Central memory CD8-positive, alpha-beta T cell (primary cell): ENCODE measurements around the gene RNF186.
A peak's percentile ranks its signal among the peaks of the same experiment; 100 is the strongest.

Experiments used
- ATAC-seq: fragments of 150-1000 bp; cut with Tn5 transposase; replicated peaks from 2 replicates; pipeline ENCODE4 v1.10.0; 2022; ENCODE audit warnings: mild to moderate bottlenecking, moderate FRiP score, moderate number of reproducible peaks; ENCODE audit not compliant: poor library complexity, severe bottlenecking; ENCODE audit errors: extremely low read depth
- DNase-seq, 2 donors: peaks; one replicate each; pipeline ENCODE4 v3.0.0; 2021; ENCODE audit warnings: low spot score in 2 of 2
- H3K27ac Mint-ChIP-seq: one replicate; pipeline ENCODE4 v1.8.0; 2022; ENCODE audit warnings: low read depth, mild to moderate bottlenecking, moderate library complexity, mixed read lengths
- H3K27me3 Mint-ChIP-seq: one replicate; pipeline ENCODE4 v1.8.0; 2022; ENCODE audit warnings: mixed read lengths
- H3K36me3 Mint-ChIP-seq: one replicate; pipeline ENCODE4 v1.8.0; 2022; ENCODE audit warnings: mild to moderate bottlenecking, moderate library complexity, mixed read lengths; ENCODE audit not compliant: insufficient read depth
- H3K4me1 Mint-ChIP-seq: one replicate; pipeline ENCODE4 v1.8.0; 2022; ENCODE audit warnings: mixed read lengths
- H3K4me3 Mint-ChIP-seq: one replicate; pipeline ENCODE4 v1.8.0; 2022; ENCODE audit warnings: mild to moderate bottlenecking, moderate library complexity, mixed read lengths
- H3K9me3 Mint-ChIP-seq: one replicate; pipeline ENCODE4 v1.8.0; 2022; ENCODE audit warnings: mixed read lengths

The RNF186 gene

GRCh38 chr1:19765623-19766022, 49.5 kb downstream of the RNF186 start:
- ATAC-seq (no peak), DNase-seq (no peak)

GRCh38 chr1:19764848-19765247, 50.2 kb downstream of the RNF186 start:
- no peak overlapping the region for H3K4me3 Mint-ChIP-seq
- H3K9me3 Mint-ChIP-seq = no peaks in the 10 kb centered on the region
- H3K27ac Mint-ChIP-seq = peak overlapping the region; percentile 7
- peaks cover 5% of the 10 kb centered on the region for H3K4me1 Mint-ChIP-seq
- H3K36me3 Mint-ChIP-seq = peaks cover 12% of the 10 kb centered on the region
- H3K27me3 Mint-ChIP-seq = no peaks in the 10 kb centered on the region
- DNase-seq (no peak), ATAC-seq (no peak)

More at GRCh38 chr1:19765623-19766022, 49.5 kb downstream of the RNF186 start:
- Mint-ChIP-seq H3K36me3 (peaks cover 12% of the 10 kb centered on the region), H3K9me3 (no peaks in the 10 kb centered on the region), H3K27ac (no peak overlapping the region), H3K4me3 (no peak overlapping the region), H3K4me1 (peaks cover 5% of the 10 kb centered on the region), H3K27me3 (no peaks in the 10 kb centered on the region)
